ENCODE data around the gene NDUFV3. TPM values are rescaled to one million over a fixed set of nuclear protein-coding genes. Genes with fewer than 3 reads are reported as not detected.

NDUFV3 gene
- total and polyA plus RNA-seq, 7 donors = 37.3 to 105 (median 74.8) TPM

GRCh38 chr21:42913476-42913875, 20.4 kb downstream of the NDUFV3 start:
- Histone ChIP-seq H3K9me3 (no peaks in the 10 kb centered on the region), H3K4me3 (no peak overlapping the region), H3K36me3 (ENCODE audit: insufficient read depth in 1 of 2, low read depth in 1 of 2) (peaks cover 0 to 44% of the 10 kb centered on the region in 2 donors), H3K27me3 (ENCODE audit: insufficient read depth in 3 of 3, low read length in 2 of 3) (no peaks in the 10 kb centered on the region), H3K27ac (no peak overlapping the region), H3K4me1 (no peaks in the 10 kb centered on the region)
- ATAC-seq = peak in 3 of 4 donors; percentile 10 to 39 (median 27)
- TF ChIP-seq CTCF (IDR thresholded peaks at IDR 0.05) = no peak
- intact Hi-C loops (cut with DNase I) = loop anchor here in 1 of 2 donors (10.0 kb wide), 1 partner anchor 49 kb away; no protein-coding TSS in a partner anchor
- WGBS, 3 donors = 63 to 81% (median 77%) methylated on average over 7 of the region's 7 CpGs
- no peak for DNase-seq

GRCh38 chr21:42918291-42918690, 25.2 kb downstream of the NDUFV3 start:
- 91 to 96% (median 94%) methylated on average over 6 of the region's 6 CpGs for WGBS, 3 donors
- no peak for TF ChIP-seq CTCF (IDR thresholded peaks at IDR 0.05)
- no peak for ATAC-seq
- intact Hi-C loops (cut with DNase I) = loop anchor here in 1 of 2 donors (10.0 kb wide), 1 partner anchor 53 kb away; no protein-coding TSS in a partner anchor
- Histone ChIP-seq H3K9me3 (no peaks in the 10 kb centered on the region), H3K36me3 (ENCODE audit: insufficient read depth in 1 of 2, low read depth in 1 of 2) (no peaks in the 10 kb centered on the region), H3K4me1 (no peaks in the 10 kb centered on the region), H3K27ac (no peak overlapping the region), H3K27me3 (ENCODE audit: insufficient read depth in 3 of 3, low read length in 2 of 3) (no peaks in the 10 kb centered on the region), H3K4me3 (no peak overlapping the region)
- DNase-seq = no peak

GRCh38 chr21:42921927-42922326, 28.8 kb downstream of the NDUFV3 start:
- no peak for TF ChIP-seq CTCF (IDR thresholded peaks at IDR 0.05)
- H3K4me1 ChIP-seq = peaks cover 8% of the 10 kb centered on the region
- 94 to 95% (median 94%) methylated on average over 4 of the region's 4 CpGs for WGBS, 3 donors
- intact Hi-C loops (cut with DNase I) = loop anchor here in 1 of 2 donors (5.0 kb wide), 1 partner anchor 50 kb away; the partner anchor contains the start of gene PKNOX1
- no peaks in the 10 kb centered on the region for H3K27me3 ChIP-seq (ENCODE audit: insufficient read depth in 3 of 3, low read length in 2 of 3)
- H3K36me3 ChIP-seq (ENCODE audit: insufficient read depth in 1 of 2, low read depth in 1 of 2) = no peaks in the 10 kb centered on the region
- ATAC-seq (no peak), DNase-seq (no peak)
- H3K27ac ChIP-seq = no peak overlapping the region
- no peak overlapping the region for H3K4me3 ChIP-seq
- H3K9me3 ChIP-seq = no peaks in the 10 kb centered on the region

GRCh38 chr21:42922918-42923317, 29.8 kb downstream of the NDUFV3 start:
- no peak for TF ChIP-seq CTCF (IDR thresholded peaks at IDR 0.05)
- intact Hi-C loops (cut with DNase I) = loop anchor here in 1 of 2 donors (5.0 kb wide), 1 partner anchor 49 kb away; the partner anchor contains the start of gene PKNOX1
- Histone ChIP-seq H3K4me3 (no peak overlapping the region), H3K27ac (no peak overlapping the region), H3K4me1 (peaks cover 8% of the 10 kb centered on the region), H3K36me3 (ENCODE audit: insufficient read depth in 1 of 2, low read depth in 1 of 2) (no peaks in the 10 kb centered on the region), H3K27me3 (ENCODE audit: insufficient read depth in 3 of 3, low read length in 2 of 3) (no peaks in the 10 kb centered on the region), H3K9me3 (no peaks in the 10 kb centered on the region)
- ATAC-seq (no peak), DNase-seq (no peak)
- WGBS, 3 donors = 82 to 89% (median 88%) methylated on average over 18 of the region's 18 CpGs
